Mesendoderm (in vitro differentiated cells): Measurements from ENCODE around the gene LIX1L.

Experiments
- DNase-seq: peaks from one replicate; pipeline ENCODE4 v3.0.0; 2013
- H2AK5ac ChIP-seq: 2 replicates; pipeline ENCODE4 v1.6.1; 2013; ENCODE audit warnings: low read length, inconsistent platforms
- H2BK120ac ChIP-seq: 2 replicates; pipeline ENCODE4 v1.6.1; 2013; ENCODE audit warnings: low read depth, mild to moderate bottlenecking, low read length, moderate library complexity, mixed read lengths
- H2BK15ac ChIP-seq: replicated peaks from 2 replicates; pipeline ENCODE4 v1.6.1; 2013; ENCODE audit warnings: low read depth, mild to moderate bottlenecking, moderate library complexity
- H2BK5ac ChIP-seq: 2 replicates; pipeline ENCODE4 v1.6.1; 2013; ENCODE audit warnings: low read length, inconsistent platforms
- H3K18ac ChIP-seq: 2 replicates; pipeline ENCODE4 v1.6.1; 2013; ENCODE audit warnings: mild to moderate bottlenecking, low read length, mixed read lengths
- H3K23ac ChIP-seq: one replicate; pipeline ENCODE4 v1.6.1; 2013; ENCODE audit warnings: low read length
- H3K27ac ChIP-seq: 2 replicates; pipeline ENCODE4 v1.5.1; 2013; ENCODE audit warnings: low read depth, mild to moderate bottlenecking, inconsistent platforms, low read length, moderate library complexity
- H3K27me3 ChIP-seq: 2 replicates; pipeline ENCODE4 v1.6.1; 2013; ENCODE audit warnings: low read length, control low read depth, mild to moderate bottlenecking, inconsistent platforms; ENCODE audit not compliant: insufficient read depth, poor library complexity
- H3K36me3 ChIP-seq: 2 replicates; pipeline ENCODE4 v1.6.1; 2013; ENCODE audit warnings: low read length, inconsistent platforms; ENCODE audit not compliant: control insufficient read depth, insufficient read depth
- H3K4ac ChIP-seq: one replicate; pipeline ENCODE4 v1.6.1; 2013; ENCODE audit warnings: low read depth, mild to moderate bottlenecking, low read length, moderate library complexity
- H3K4me1 ChIP-seq: 2 replicates; pipeline ENCODE4 v1.6.1; 2013; ENCODE audit warnings: low read depth, low read length, inconsistent platforms; ENCODE audit not compliant: control insufficient read depth
- H3K4me2 ChIP-seq: 2 replicates; pipeline ENCODE4 v1.6.1; 2013; ENCODE audit warnings: low read length
- H3K4me3 ChIP-seq: 2 replicates; pipeline ENCODE4 v1.5.1; 2013; ENCODE audit warnings: mild to moderate bottlenecking, low read length
- H3K56ac ChIP-seq: one replicate; pipeline ENCODE4 v1.6.1; 2013; ENCODE audit warnings: low read length
- H3K79me1 ChIP-seq: 2 replicates; pipeline ENCODE4 v1.6.1; 2013; ENCODE audit warnings: low read length, inconsistent platforms
- H3K79me2 ChIP-seq: 2 replicates; pipeline ENCODE4 v1.6.1; 2013; ENCODE audit warnings: mild to moderate bottlenecking, low read length; ENCODE audit not compliant: control insufficient read depth, insufficient read depth
- H3K9ac ChIP-seq: 2 replicates; pipeline ENCODE4 v1.6.1; 2013; ENCODE audit warnings: low read length, inconsistent platforms
- H4K5ac ChIP-seq: one replicate; pipeline ENCODE4 v1.6.1; 2013; ENCODE audit warnings: low read length
- H4K8ac ChIP-seq: one replicate; pipeline ENCODE4 v1.6.1; 2013; ENCODE audit warnings: low read depth, mild to moderate bottlenecking, control low read depth, low read length, moderate library complexity
- WGBS: extraction: QIAGEN DNeasy Blood & Tissue Kit; methylation state at CpG from one replicate; pipeline ENCODE4 v1.1.7; 2013; ENCODE audit warnings: low lambda C conversion rate, missing lambda C conversion rate; ENCODE audit not compliant: insufficient coverage; ENCODE audit errors: extremely low coverage; 5-methylcytosine and 5-hydroxymethylcytosine counted together

The LIX1L gene

GRCh38 chr1:145996433-145997015 is 38.7 kb upstream of the LIX1L start, which contains the start of gene TXNIP:
Gene TXNIP (minus strand): TSS chr1:145996579. CDS start chr1:145996266, 313 bp downstream.
- Histone ChIP-seq H3K27ac (no peak within 1 kb of the TSS), H4K8ac (no peak within 1 kb of the TSS), H3K4me3 (peak within 1 kb of the TSS; percentile 25), H2AK5ac (no peak within 1 kb of the TSS), H3K79me1 (no peaks in the 10 kb centered on the region), H3K27me3 (no peaks in the 10 kb centered on the region), H3K18ac (peak within 1 kb of the TSS; percentile 82), H3K23ac (no peak within 1 kb of the TSS), H4K5ac (no peak within 1 kb of the TSS), H2BK15ac (no peak within 1 kb of the TSS), H3K4me1 (peaks cover 2% of the 10 kb centered on the region), H2BK120ac (no peak within 1 kb of the TSS), H3K9ac (peak within 1 kb of the TSS; percentile 57), H3K4me2 (peak within 1 kb of the TSS; percentile 77), H3K36me3 (no peaks in the 10 kb centered on the region), H3K4ac (no peak within 1 kb of the TSS), H3K56ac (peak within 1 kb of the TSS; percentile 85), H3K79me2 (no peaks in the 10 kb centered on the region), H2BK5ac (peak within 1 kb of the TSS; percentile 34)
- DNase-seq, result peak; percentile 98
- no CpG with 5 or more reads among the region's 30 CpGs for WGBS

GRCh38 chr1:145995964-145996432 is 38.2 kb upstream of the LIX1L start:
- Histone ChIP-seq H3K18ac (peak overlapping the region; percentile 82), H3K27me3 (no peaks in the 10 kb centered on the region), H4K5ac (no peak overlapping the region), H3K23ac (no peak overlapping the region), H2AK5ac (no peak overlapping the region), H3K36me3 (no peaks in the 10 kb centered on the region), H3K9ac (peak overlapping the region; percentile 43), H3K4me3 (peak overlapping the region; percentile 2), H3K56ac (peak overlapping the region; percentile 45), H3K4me2 (peak overlapping the region; percentile 14), H3K79me2 (no peaks in the 10 kb centered on the region), H3K27ac (no peak overlapping the region), H2BK15ac (no peak overlapping the region), H2BK5ac (no peak overlapping the region), H4K8ac (no peak overlapping the region), H2BK120ac (no peak overlapping the region), H3K79me1 (no peaks in the 10 kb centered on the region), H3K4me1 (peaks cover 2% of the 10 kb centered on the region), H3K4ac (no peak overlapping the region)
- no CpG with 5 or more reads among the region's 13 CpGs for WGBS
- no peak for DNase-seq

- no peak overlapping the region for H4K5ac ChIP-seq
- no peak overlapping the region for H2BK5ac ChIP-seq
- peak overlapping the region; percentile 14 for H3K4me2 ChIP-seq
- H3K27me3 ChIP-seq, result no peaks in the 10 kb centered on the region
- no peaks in the 10 kb centered on the region for H3K79me1 ChIP-seq
- no CpG with 5 or more reads among the region's 8 CpGs for WGBS
- H2BK15ac ChIP-seq, result no peak overlapping the region
- H3K4ac ChIP-seq, result no peak overlapping the region
- no peak for DNase-seq
- H4K8ac ChIP-seq, result no peak overlapping the region
- peaks cover 2% of the 10 kb centered on the region for H3K4me1 ChIP-seq
- H2AK5ac ChIP-seq, result no peak overlapping the region
- no peak overlapping the region for H3K23ac ChIP-seq
- no peak overlapping the region for H3K27ac ChIP-seq
- H2BK120ac ChIP-seq, result no peak overlapping the region
- H3K4me3 ChIP-seq, result no peak overlapping the region
- H3K56ac ChIP-seq, result no peak overlapping the region
- no peak overlapping the region for H3K18ac ChIP-seq
- no peaks in the 10 kb centered on the region for H3K79me2 ChIP-seq
- no peaks in the 10 kb centered on the region for H3K36me3 ChIP-seq
- H3K9ac ChIP-seq, result peak overlapping the region; percentile 43
Measured at GRCh38 chr1:145995148-145995881, 37.5 kb upstream of the LIX1L start.

GRCh38 chr1:145994391-145995120 is 36.7 kb upstream of the LIX1L start:
- H2AK5ac ChIP-seq, result no peak overlapping the region
- H3K4me3 ChIP-seq, result no peak overlapping the region
- no peak overlapping the region for H3K18ac ChIP-seq
- H3K56ac ChIP-seq, result no peak overlapping the region
- no peaks in the 10 kb centered on the region for H3K79me1 ChIP-seq
- H3K79me2 ChIP-seq, result no peaks in the 10 kb centered on the region
- no peak overlapping the region for H4K8ac ChIP-seq
- peaks cover 2% of the 10 kb centered on the region for H3K4me1 ChIP-seq
- DNase-seq, result no peak
- H2BK120ac ChIP-seq, result no peak overlapping the region
- H3K4me2 ChIP-seq, result no peak overlapping the region
- H2BK5ac ChIP-seq, result no peak overlapping the region
- no peak overlapping the region for H3K4ac ChIP-seq
- H3K9ac ChIP-seq, result no peak overlapping the region
- H3K27ac ChIP-seq, result no peak overlapping the region
- WGBS, result no CpG with 5 or more reads among the region's 10 CpGs
- H3K36me3 ChIP-seq, result no peaks in the 10 kb centered on the region
- H3K23ac ChIP-seq, result no peak overlapping the region
- H4K5ac ChIP-seq, result no peak overlapping the region
- no peaks in the 10 kb centered on the region for H3K27me3 ChIP-seq
- no peak overlapping the region for H2BK15ac ChIP-seq

- DNase-seq, result no peak
- no peak overlapping the region for H3K56ac ChIP-seq
- H4K5ac ChIP-seq, result no peak overlapping the region
- no peak overlapping the region for H3K4ac ChIP-seq
- H3K9ac ChIP-seq, result no peak overlapping the region
- peaks cover 2% of the 10 kb centered on the region for H3K4me1 ChIP-seq
- H3K79me1 ChIP-seq, result no peaks in the 10 kb centered on the region
- no peaks in the 10 kb centered on the region for H3K36me3 ChIP-seq
- H3K27ac ChIP-seq, result no peak overlapping the region
- H2BK15ac ChIP-seq, result no peak overlapping the region
- no peak overlapping the region for H3K4me2 ChIP-seq
- no peak overlapping the region for H2BK120ac ChIP-seq
- no peak overlapping the region for H4K8ac ChIP-seq
- H3K18ac ChIP-seq, result no peak overlapping the region
- no CpG with 5 or more reads among the region's 6 CpGs for WGBS
- no peaks in the 10 kb centered on the region for H3K27me3 ChIP-seq
- no peak overlapping the region for H2BK5ac ChIP-seq
- no peak overlapping the region for H3K23ac ChIP-seq
- H3K4me3 ChIP-seq, result no peak overlapping the region
- H2AK5ac ChIP-seq, result no peak overlapping the region
- H3K79me2 ChIP-seq, result no peaks in the 10 kb centered on the region
Measured at GRCh38 chr1:145993618-145994390, 36.0 kb upstream of the LIX1L start.
